GM21390 (cell line): ENCODE results near the gene PIGM.

Source experiments
- ATAC-seq: cut with Tn5 transposase; IDR thresholded peaks from one replicate; pipeline ENCODE4 v1.9.1; 2021; ENCODE audit not compliant: unreplicated experiment

PIGM gene

DNA sequence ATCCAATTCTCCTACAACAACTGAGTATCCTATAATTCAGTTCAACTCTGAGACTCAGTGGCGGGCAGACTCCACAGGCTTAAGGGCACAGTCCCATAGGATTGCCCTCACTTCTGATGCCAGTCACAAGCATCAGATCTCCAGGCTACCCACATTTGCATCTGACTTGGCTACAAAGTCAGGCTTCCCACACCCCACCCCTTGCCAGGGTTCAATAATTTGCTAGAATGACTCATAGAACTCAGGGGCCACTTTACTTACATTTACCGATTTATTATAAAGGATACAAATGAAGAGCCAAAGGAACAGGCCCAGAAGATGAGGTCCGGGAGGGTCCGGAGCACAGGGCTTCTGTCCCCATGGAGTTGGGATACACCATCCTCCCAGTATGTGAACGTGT lies 41.8 kb downstream of the PIGM start:
- no peak for ATAC-seq

DNA sequence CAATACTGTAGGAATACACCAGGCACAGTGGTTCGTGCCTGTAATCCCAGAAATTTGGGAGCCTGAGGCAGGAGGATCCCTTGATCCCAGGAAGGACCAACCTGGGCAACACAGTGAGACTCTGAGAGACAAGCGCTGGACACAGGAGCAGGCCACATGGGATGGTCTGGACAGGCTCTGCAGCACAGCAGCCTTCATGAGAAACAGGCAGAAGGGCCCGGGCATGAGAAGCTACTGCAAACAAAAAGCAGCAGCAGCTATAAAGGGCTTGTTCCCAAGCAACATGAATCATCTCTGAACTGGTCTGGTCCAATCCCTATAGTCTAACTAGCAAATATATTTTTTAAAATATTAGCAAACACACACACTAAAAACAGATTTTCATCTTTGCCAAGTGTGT lies 42.2 kb downstream of the PIGM start:
- ATAC-seq: no peak

DNA sequence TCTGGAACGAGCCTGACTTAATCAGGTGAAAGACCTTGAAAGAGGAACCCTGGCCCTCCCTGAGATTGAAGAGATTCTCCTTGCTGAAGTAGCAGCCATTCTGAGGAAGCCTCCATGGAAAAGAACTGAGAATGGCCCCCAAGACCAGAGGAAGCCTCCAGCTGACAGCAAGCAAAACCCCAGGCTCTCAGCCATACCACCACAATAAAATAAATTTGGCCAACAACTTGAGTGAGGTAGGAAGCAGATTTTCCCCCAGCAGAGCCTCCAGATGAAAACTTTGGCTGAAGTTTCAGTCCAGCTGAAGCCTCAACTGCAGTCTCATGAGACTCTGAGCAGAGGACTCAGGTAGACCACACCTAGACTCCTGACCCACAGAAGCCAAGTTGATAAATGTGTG lies 43.8 kb downstream of the PIGM start:
- no peak for ATAC-seq

DNA sequence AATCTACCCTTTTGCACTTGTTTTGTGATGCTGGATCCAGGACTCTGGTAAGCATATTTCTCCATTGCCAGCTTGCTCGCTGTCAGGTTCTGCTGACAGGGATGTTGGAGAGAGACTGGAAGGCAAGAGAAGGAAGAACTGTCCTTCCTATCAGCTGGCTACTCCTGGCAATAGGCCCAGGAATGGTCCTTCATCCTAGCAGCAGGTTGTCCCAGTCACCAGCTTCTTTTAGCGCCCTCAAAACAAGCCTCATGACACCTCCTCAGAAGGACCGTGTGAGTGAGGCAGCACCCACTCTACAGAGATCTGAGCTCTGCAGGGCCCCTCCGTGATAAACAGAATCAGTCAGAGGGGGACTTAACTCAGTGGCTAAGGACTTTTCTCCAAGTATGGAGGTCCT lies 44.6 kb downstream of the PIGM start:
- no peak for ATAC-seq

DNA sequence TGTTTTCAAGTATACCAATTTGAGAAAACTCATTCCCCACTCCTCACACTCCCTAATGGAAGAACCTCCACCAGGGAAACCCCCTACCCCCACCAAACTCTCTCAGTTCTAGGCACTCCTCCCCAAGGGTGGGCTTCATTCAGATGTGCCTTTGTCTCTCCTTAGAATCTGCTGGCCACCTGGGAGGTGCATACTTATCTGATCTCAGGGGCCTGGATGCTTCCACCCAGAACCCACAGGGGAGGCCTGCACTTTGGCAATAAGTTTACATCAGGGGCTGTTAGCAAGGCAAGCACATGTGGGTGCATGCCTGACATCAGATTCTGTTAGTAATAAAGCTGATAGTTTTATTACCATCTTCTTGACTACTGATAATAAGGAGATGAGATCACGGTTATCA lies 45.3 kb downstream of the PIGM start:
- ATAC-seq: no peak

DNA sequence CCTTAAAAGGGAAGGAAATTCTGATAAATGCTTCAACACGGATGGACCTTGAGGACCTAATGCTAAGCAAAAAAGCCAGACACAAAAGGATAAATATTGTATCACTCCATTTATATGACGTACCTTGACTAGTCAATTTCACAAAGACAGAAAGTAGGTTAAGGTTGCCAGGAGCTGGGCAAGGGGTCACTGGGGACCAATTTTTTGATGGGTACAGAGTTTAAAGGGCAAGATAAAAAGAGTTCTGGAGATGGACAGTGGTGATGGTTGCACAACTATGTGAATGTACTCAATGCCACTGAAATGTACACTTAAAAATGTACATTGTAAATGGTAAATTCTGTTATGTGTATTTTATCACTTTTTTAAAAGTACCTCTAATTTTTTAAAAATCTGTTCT lies 45.7 kb downstream of the PIGM start:
- ATAC-seq: no peak

DNA sequence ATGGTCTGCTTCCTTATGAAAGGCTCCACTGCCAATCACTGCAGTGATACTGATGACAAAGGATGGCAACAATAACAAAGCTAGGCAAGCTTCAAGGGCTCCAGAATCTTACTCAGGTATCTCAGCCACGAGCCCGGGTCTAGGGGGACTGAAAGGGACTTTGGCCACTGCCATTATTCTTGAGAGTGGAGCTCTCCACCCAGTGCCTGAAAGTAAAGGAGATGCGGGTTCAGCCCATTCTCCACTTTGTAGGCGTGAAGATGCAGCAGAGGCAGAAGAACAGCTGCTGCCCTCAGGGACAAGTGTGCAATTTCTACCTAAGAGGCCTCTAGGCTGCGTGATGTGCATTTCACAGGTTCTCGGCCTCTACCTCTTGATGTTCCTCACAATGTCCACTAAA lies 46.3 kb downstream of the PIGM start:
- no peak for ATAC-seq

DNA sequence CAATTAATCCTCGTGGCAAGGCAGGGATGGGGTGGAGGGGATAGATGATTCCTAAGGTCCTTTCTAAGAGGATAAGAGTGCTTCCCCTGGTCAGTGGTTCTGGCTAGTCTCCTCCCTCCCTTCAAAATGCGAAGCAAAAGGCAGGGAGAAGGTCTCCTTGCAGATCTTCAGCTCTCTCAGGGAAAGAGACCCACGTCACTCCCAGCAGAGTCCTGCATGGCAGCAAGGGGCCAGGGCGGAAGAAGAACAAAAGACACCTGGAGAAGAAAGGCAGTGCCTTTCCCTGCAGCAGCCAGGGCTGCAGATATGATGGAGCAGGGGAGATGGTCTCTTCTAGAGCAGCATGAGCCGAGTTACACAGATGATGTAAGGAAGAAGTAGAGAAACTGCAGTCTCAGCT lies 48.1 kb downstream of the PIGM start:
- no peak for ATAC-seq

DNA sequence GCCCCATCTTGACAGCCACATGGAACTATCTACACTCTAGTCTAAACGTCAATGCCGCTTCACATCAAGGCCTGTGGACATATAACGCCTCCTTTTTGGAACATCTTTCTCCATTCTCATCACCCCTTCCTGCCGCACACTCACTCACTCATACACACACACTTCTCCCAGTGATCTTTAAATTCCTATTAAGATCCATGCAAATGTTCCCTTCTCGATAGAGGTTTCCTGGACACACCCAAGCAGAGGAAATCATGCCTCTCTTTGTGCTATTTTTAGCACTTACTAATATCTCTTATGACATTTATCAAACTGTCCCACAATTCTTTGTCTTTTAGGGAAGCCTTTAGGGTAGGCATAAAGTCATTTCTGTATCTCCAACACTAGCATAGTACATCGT lies 49.5 kb downstream of the PIGM start:
- ATAC-seq: no peak

DNA sequence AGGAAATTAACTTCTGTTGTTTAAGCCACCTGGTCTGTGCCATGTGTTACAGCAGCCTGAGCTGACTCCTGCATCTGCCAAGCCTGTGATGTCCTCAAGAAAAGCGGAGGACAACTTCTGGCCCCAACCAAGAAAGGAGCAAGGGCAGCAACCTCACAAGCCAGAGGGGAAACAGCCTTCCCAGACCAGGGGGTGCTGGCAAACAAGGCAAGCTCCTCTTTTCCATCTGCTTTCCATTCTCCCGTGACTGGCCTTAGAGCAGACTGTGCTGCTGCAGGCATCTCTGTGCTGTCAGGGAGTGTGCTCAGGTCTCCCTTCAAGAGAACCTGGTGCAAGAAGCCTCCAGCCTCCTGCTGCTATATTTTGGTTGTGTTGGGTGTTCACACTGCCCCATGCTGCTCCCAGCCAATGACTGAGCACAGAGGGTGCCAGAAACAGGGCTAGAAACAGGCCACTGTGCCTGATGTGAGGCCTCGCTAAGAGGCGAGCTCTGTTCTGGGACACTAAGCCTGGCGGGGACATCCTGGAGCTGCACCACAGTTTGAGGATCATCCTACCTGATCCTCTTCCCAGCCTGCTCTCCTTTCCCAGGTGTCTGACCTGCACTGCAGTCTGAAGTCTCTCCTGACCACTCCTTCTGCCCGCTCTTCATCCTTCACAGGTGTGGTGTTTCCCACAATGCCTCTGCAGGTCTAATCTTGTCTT lies 50.3 kb downstream of the PIGM start:
- ATAC-seq: no peak

DNA sequence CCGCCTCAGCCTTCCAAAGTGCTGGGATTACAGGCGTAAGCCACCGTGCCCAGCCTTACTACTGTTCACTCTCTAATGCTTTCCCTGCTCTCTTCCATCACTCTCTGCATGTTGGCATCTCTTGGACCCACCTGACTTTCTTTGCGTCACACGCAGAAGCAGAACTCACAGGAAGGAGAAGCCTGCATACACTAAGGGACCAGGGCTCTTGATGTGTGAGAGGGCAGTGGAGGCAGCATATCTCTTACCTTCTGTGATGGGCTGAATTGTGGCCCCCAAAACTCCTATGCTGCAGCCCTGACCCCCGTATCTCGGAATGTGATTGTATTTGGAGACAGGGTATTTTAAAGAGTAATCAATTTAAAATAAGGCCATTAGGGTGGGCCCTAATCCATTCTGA lies 51.0 kb downstream of the PIGM start:
- ATAC-seq: no peak

DNA sequence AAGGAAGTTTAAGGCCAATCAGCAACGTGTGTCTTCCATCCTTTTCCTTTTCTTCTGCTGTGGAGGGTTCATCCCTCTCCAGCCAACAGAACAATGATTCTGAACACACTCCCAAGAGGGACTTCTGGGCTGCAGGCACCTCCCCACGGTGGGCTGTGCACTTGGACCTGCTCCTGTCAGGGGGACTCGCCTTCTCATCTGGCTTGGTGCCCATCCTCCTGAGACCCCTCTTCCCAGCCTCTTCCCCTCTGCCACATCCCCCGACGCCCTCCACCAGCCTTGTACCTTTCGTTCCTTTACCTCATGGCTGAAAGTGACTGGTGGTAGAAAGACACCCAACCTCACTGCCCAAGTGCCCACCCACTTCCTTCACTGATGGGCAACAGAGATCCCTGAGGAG lies 51.7 kb downstream of the PIGM start:
- ATAC-seq: no peak

DNA sequence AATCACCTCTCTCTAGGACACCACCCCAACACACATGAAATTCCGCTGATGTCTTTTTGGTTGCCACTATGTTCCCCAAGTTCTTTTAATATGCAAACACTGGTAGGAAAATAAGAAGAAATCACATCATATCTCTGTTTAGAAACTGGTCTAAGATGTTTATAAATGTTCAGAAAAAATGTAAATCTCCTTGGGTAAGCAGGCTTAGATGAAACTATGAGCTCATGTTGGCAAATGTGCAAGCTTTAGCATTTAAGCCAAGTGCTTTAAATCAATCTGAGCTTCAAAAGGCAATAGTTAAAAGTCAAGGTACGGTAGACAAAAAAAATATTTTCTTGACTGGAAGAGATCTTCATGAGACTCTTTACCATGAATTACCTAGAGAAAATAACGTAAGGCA lies 52.5 kb downstream of the PIGM start:
- ATAC-seq: no peak

DNA sequence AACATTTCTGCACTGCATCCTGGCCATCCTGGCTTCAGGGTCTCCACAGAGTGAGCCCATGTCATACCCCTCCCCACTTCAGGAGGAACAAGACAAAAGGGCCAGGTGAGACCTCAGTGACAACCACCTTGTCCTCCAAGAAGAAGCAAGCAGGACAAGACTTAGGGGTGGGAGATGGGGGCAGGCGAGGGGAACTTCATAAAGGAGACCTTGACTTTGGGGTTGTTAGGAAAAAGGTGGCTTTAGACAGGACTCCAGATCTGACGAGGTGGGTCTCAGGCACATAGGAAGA lies 53.7 kb downstream of the PIGM start:
- ATAC-seq: no peak

DNA sequence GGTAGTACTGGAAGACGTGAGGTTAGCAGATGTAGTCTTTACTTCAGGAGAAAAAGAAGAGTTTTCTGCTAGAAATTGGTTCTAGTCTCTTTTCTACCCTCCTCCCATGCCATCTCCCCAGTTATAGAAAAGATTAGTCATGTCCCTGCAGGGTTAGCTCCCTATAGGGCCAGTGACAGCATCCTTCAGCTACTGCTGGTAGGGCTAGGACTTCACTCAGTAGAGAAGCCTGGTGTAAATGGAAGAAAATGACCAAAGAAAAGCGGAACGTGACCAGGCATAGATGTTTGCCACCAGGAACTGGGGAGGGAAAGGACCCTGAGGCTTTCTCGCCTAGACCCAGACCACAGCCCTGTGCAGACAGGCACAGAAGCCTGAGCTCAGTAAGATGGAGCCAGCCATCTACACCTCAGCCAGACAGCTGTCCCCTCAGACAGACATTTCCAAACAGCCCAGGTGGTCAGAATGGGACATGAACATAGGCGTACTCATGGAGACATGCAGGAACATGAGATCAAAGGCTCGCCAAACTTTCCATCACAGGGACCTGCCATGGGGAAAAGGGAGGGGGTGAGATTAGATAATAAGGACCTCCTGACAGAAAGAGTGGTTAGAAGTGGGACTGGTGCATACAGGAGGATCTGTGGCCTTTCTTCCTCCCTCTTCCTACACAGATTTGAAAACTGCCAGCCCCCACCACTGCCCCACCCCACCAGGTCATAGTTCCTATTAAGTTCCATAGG lies 54.3 kb downstream of the PIGM start:
- no peak for ATAC-seq
